PFSK-1 (cell line): ENCODE results near the gene PRSS16.

Experiments used
- POLR2AphosphoS5 ChIP-seq: IDR thresholded peaks from 2 replicates; pipeline ENCODE4 v1.6.1; 2012; ENCODE audit warnings: low read depth, mild to moderate bottlenecking, control low read depth, low read length, moderate library complexity
- TAF1 ChIP-seq: IDR thresholded peaks from 2 replicates; pipeline ENCODE4 v1.6.1; 2012; ENCODE audit warnings: low read length, control low read depth, borderline replicate concordance; ENCODE audit not compliant: insufficient read depth
- TF ChIP-seq, protein P1 (sequence below), 2 experiments: IDR thresholded peaks; 2 replicates each; pipeline versions ENCODE4 v1.6.1 to v1.8.0; 2011 to 2012; ENCODE audit warnings: low read depth in 2 of 2, low read length in 2 of 2, control low read depth in 1 of 2, inconsistent platforms in 1 of 2, mild to moderate bottlenecking in 1 of 2, moderate library complexity in 1 of 2; ENCODE audit not compliant: insufficient read depth in 1 of 2

DNA sequence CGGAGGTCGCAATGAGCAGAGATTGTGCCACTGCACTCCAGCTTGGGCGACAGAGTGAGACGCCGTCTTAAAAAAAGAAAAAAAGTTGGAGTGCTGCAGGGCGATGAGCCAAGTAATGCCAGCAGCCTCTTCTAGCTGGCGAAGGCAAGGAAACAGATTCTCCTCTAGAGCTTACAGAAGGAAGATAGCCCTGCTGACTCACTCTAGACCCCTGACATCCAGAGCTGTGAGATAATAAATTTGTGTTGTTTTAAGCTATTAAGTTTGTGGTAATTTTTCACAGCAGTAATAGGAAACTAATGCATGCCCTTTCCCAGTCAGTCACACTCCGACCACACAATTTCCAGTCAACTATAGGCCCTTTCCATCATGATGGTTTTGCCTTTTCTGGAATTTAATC, 16.4 kb downstream of the PRSS16 start:
- TF ChIP-seq TAF1 = no peak
- TF ChIP-seq, protein P1, sequence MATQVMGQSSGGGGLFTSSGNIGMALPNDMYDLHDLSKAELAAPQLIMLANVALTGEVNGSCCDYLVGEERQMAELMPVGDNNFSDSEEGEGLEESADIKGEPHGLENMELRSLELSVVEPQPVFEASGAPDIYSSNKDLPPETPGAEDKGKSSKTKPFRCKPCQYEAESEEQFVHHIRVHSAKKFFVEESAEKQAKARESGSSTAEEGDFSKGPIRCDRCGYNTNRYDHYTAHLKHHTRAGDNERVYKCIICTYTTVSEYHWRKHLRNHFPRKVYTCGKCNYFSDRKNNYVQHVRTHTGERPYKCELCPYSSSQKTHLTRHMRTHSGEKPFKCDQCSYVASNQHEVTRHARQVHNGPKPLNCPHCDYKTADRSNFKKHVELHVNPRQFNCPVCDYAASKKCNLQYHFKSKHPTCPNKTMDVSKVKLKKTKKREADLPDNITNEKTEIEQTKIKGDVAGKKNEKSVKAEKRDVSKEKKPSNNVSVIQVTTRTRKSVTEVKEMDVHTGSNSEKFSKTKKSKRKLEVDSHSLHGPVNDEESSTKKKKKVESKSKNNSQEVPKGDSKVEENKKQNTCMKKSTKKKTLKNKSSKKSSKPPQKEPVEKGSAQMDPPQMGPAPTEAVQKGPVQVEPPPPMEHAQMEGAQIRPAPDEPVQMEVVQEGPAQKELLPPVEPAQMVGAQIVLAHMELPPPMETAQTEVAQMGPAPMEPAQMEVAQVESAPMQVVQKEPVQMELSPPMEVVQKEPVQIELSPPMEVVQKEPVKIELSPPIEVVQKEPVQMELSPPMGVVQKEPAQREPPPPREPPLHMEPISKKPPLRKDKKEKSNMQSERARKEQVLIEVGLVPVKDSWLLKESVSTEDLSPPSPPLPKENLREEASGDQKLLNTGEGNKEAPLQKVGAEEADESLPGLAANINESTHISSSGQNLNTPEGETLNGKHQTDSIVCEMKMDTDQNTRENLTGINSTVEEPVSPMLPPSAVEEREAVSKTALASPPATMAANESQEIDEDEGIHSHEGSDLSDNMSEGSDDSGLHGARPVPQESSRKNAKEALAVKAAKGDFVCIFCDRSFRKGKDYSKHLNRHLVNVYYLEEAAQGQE (IDR thresholded peaks at IDR 0.05; ENCODE audit: insufficient read depth in 1 of 2, low read depth in 2 of 2, low read length in 2 of 2) = no peak
- TF ChIP-seq POLR2AphosphoS5 = no peak
